Ascending aorta (tissue), 2 donors: ENCODE data around the gene CHCHD6. TPM values are rescaled to one million over a fixed set of nuclear protein-coding genes. Genes with fewer than 3 reads are reported as not detected.

Experiments
- DNase-seq, 2 donors: peaks; one replicate each; pipeline ENCODE4 v3.0.0-alpha.2; 2019; ENCODE audit warnings: low spot score in 2 of 2
- H3K27ac ChIP-seq, 2 donors: fragments of 200-600 bp; sonication (generic); one replicate each; pipeline ENCODE4 v1.5.1; 2016 to 2017; ENCODE audit warnings: mild to moderate bottlenecking in 1 of 2
- H3K27me3 ChIP-seq: fragments of 200-600 bp; sonication (generic); one replicate; pipeline ENCODE4 v1.5.1; 2017
- H3K36me3 ChIP-seq, 2 donors: fragments of 200-600 bp; sonication (generic); one replicate each; pipeline ENCODE4 v1.5.1; 2016
- H3K4me1 ChIP-seq, 2 donors: fragments of 200-600 bp; sonication (generic); one replicate each; pipeline ENCODE4 v1.5.1; 2016 to 2017; ENCODE audit warnings: mild to moderate bottlenecking in 1 of 2
- H3K4me3 ChIP-seq, 2 donors: fragments of 200-600 bp; sonication (generic); one replicate each; pipeline ENCODE4 v1.5.1; 2016 to 2017; ENCODE audit warnings: mild to moderate bottlenecking in 1 of 2
- H3K9me3 ChIP-seq, 2 donors: fragments of 200-600 bp; sonication (generic); one replicate each; pipeline ENCODE4 v1.5.1; 2016
- CTCF ChIP-seq, 3 experiments: fragments of 200-600 bp in 2 of 3; fragments of 450-650 bp in 1 of 3; sonication (generic) in 2 of 3; IDR thresholded peaks; one replicate each; pipeline ENCODE4 v1.5.1; 2016 to 2019; ENCODE audit warnings: antibody characterized with exemption in 3 of 3, mild to moderate bottlenecking in 1 of 3, moderate library complexity in 1 of 3
- intact Hi-C: fragments of 100-400 bp; cut with DNase I; formaldehyde crosslinking; loops from one replicate; pipeline ENCODE4 v1.15.1; 2023
- total RNA-seq: library from RNA; depleted of rRNA; stranded (reverse); fragments of >200 nt; gene quantifications from one replicate; pipeline ENCODE4 v1.1.0, GENCODE V29; 2016

The CHCHD6 gene
- total RNA-seq, 1 donor from 2014 or later: 1.2 TPM

GRCh38 chr3:126926684-126927400, 222.8 kb downstream of the CHCHD6 start:
- Histone ChIP-seq H3K4me1 (peaks cover 9 to 18% of the 10 kb centered on the region in 2 donors), H3K36me3 (no peaks in the 10 kb centered on the region), H3K4me3 (peak overlapping the region in 1 of 2 donors; percentile 9), H3K9me3 (no peaks in the 10 kb centered on the region), H3K27me3 (no peaks in the 10 kb centered on the region), H3K27ac (peak overlapping the region; percentile 74 to 84)
- peak; percentile 10 to 30 (median 18) for TF ChIP-seq CTCF (IDR thresholded peaks at IDR 0.05)
- peak; percentile 34 to 90 for DNase-seq
- intact Hi-C loops: loop anchor here (5.0 kb wide), 2 partner anchors 55 to 180 kb away; partner anchors contain the start of gene PLXNA1

- Histone ChIP-seq H3K27me3 (no peaks in the 10 kb centered on the region), H3K4me1 (peaks cover 9 to 22% of the 10 kb centered on the region in 2 donors), H3K9me3 (no peaks in the 10 kb centered on the region), H3K36me3 (no peaks in the 10 kb centered on the region), H3K27ac (peak overlapping the region; percentile 74 to 84), H3K4me3 (peak overlapping the region in 1 of 2 donors; percentile 9)
- no peak for TF ChIP-seq CTCF (IDR thresholded peaks at IDR 0.05)
- intact Hi-C loops: loop anchor here (5.0 kb wide), 2 partner anchors 55 to 180 kb away; partner anchors contain the start of gene PLXNA1
- no peak for DNase-seq
Measured at GRCh38 chr3:126927401-126927750, 223.3 kb downstream of the CHCHD6 start.

- Histone ChIP-seq H3K27me3 (no peaks in the 10 kb centered on the region), H3K4me1 (peaks cover 12 to 26% of the 10 kb centered on the region in 2 donors), H3K9me3 (no peaks in the 10 kb centered on the region), H3K27ac (peak overlapping the region in 1 of 2 donors; percentile 84), H3K36me3 (no peaks in the 10 kb centered on the region), H3K4me3 (no peak overlapping the region)
- TF ChIP-seq CTCF (IDR thresholded peaks at IDR 0.05): no peak
- intact Hi-C loops: loop anchor here (5.0 kb wide), 2 partner anchors 54 to 181 kb away; partner anchors contain the start of gene PLXNA1
- DNase-seq: peak in 1 of 2 donors; percentile 53
Measured at GRCh38 chr3:126927846-126928245, 223.8 kb downstream of the CHCHD6 start.

- Histone ChIP-seq H3K4me3 (no peak overlapping the region), H3K27ac (no peak overlapping the region), H3K27me3 (no peaks in the 10 kb centered on the region), H3K9me3 (no peaks in the 10 kb centered on the region), H3K4me1 (peaks cover 12 to 26% of the 10 kb centered on the region in 2 donors), H3K36me3 (no peaks in the 10 kb centered on the region)
- no peak for TF ChIP-seq CTCF (IDR thresholded peaks at IDR 0.05)
- DNase-seq: peak in 1 of 2 donors; percentile 27
- intact Hi-C loops: loop anchor here (5.0 kb wide), 2 partner anchors 53 to 182 kb away; partner anchors contain the start of gene PLXNA1
Measured at GRCh38 chr3:126928921-126929474, 225.0 kb downstream of the CHCHD6 start.

- H3K4me1 ChIP-seq: peaks cover 12 to 24% of the 10 kb centered on the region in 2 donors
- peak overlapping the region in 1 of 2 donors; percentile 42 for H3K27ac ChIP-seq
- DNase-seq: peak in 1 of 2 donors; percentile 65
- no peaks in the 10 kb centered on the region for H3K36me3 ChIP-seq
- TF ChIP-seq CTCF (IDR thresholded peaks at IDR 0.05): no peak
- intact Hi-C loops: no loop called here
- no peaks in the 10 kb centered on the region for H3K27me3 ChIP-seq
- no peak overlapping the region for H3K4me3 ChIP-seq
- no peaks in the 10 kb centered on the region for H3K9me3 ChIP-seq
Measured at GRCh38 chr3:126930936-126931600, 227.0 kb downstream of the CHCHD6 start.
